Neural cell (in vitro differentiated cells): Measurements from ENCODE around the gene GRIA3.

Source experiments
- CTCF ChIP-seq: fragments of 450-650 bp; IDR thresholded peaks from 2 replicates; pipeline ENCODE4 v1.5.1; 2014; ENCODE audit warnings: antibody characterized with exemption, mild to moderate bottlenecking, moderate library complexity; ENCODE audit not compliant: poor library complexity, severe bottlenecking
- EP300 ChIP-seq: fragments of 450-650 bp; conservative IDR thresholded peaks from 2 replicates; pipeline ENCODE4 v1.6.1; 2014; ENCODE audit warnings: antibody characterized with exemption, mild to moderate bottlenecking, moderate library complexity; ENCODE audit not compliant: poor library complexity, severe bottlenecking
- EZH2 ChIP-seq: fragments of 200-600, 300-800 bp; shearing (Covaris generic), sonication (generic); IDR thresholded peaks from 2 replicates; pipeline ENCODE4 v1.6.1; 2014; ENCODE audit warnings: antibody characterized with exemption, low read length, borderline replicate concordance, mild to moderate bottlenecking; ENCODE audit not compliant: insufficient read depth, poor library complexity, severe bottlenecking
- MXI1 ChIP-seq: fragments of 450-650 bp; conservative IDR thresholded peaks from 2 replicates; pipeline ENCODE4 v1.6.1; 2014; ENCODE audit warnings: antibody characterized with exemption, mild to moderate bottlenecking; ENCODE audit not compliant: poor library complexity, severe bottlenecking
- POLR2AphosphoS5 ChIP-seq: IDR thresholded peaks from 2 replicates; pipeline ENCODE4 v1.6.1; 2012
- RAD21 ChIP-seq: fragments of 450-650 bp; conservative IDR thresholded peaks from 2 replicates; pipeline ENCODE4 v1.6.1; 2014; ENCODE audit warnings: antibody characterized with exemption, mild to moderate bottlenecking, moderate library complexity
- SMC3 ChIP-seq: fragments of 450-650 bp; conservative IDR thresholded peaks from 2 replicates; pipeline ENCODE4 v1.6.1; 2014; ENCODE audit warnings: antibody characterized with exemption, mild to moderate bottlenecking, moderate library complexity; ENCODE audit not compliant: poor library complexity
- TAF1 ChIP-seq: IDR thresholded peaks from 2 replicates; pipeline ENCODE4 v1.6.1; 2012; ENCODE audit warnings: low read depth
- TF ChIP-seq, protein P1 (sequence below): IDR thresholded peaks from 2 replicates; pipeline ENCODE4 v1.6.1; 2012; ENCODE audit warnings: borderline replicate concordance

GRCh38 chrX:123140904-123141303 lies 43.2 kb upstream of the GRIA3 start:
- TF ChIP-seq CTCF, result no peak
- TF ChIP-seq, protein P1, sequence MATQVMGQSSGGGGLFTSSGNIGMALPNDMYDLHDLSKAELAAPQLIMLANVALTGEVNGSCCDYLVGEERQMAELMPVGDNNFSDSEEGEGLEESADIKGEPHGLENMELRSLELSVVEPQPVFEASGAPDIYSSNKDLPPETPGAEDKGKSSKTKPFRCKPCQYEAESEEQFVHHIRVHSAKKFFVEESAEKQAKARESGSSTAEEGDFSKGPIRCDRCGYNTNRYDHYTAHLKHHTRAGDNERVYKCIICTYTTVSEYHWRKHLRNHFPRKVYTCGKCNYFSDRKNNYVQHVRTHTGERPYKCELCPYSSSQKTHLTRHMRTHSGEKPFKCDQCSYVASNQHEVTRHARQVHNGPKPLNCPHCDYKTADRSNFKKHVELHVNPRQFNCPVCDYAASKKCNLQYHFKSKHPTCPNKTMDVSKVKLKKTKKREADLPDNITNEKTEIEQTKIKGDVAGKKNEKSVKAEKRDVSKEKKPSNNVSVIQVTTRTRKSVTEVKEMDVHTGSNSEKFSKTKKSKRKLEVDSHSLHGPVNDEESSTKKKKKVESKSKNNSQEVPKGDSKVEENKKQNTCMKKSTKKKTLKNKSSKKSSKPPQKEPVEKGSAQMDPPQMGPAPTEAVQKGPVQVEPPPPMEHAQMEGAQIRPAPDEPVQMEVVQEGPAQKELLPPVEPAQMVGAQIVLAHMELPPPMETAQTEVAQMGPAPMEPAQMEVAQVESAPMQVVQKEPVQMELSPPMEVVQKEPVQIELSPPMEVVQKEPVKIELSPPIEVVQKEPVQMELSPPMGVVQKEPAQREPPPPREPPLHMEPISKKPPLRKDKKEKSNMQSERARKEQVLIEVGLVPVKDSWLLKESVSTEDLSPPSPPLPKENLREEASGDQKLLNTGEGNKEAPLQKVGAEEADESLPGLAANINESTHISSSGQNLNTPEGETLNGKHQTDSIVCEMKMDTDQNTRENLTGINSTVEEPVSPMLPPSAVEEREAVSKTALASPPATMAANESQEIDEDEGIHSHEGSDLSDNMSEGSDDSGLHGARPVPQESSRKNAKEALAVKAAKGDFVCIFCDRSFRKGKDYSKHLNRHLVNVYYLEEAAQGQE, result no peak
- no peak for TF ChIP-seq EP300
- TF ChIP-seq EZH2, result no peak
- TF ChIP-seq POLR2AphosphoS5, result no peak
- no peak for TF ChIP-seq RAD21
- TF ChIP-seq SMC3, result no peak
- TF ChIP-seq TAF1, result no peak
- no peak for TF ChIP-seq MXI1
